Renal cortex interstitium (tissue), 3 donors: ENCODE results near the gene KIF23. TPM values are rescaled to one million over a fixed set of nuclear protein-coding genes. Genes with fewer than 3 reads are reported as not detected.

Experiments
- polyA plus RNA-seq, 3 donors: library from polyadenylated mRNA; unstranded; fragments of 120-200 nt; gene quantifications; one replicate each; pipeline ENCODE4 v1.2.1, GENCODE V29; 2013; ENCODE audit not compliant: insufficient read length in 3 of 3

The KIF23 gene
- polyA plus RNA-seq, 3 donors, result 35.1 to 41.3 (median 40.0) TPM

Other genes starting within 250 kb of the KIF23 start
- 10 to 100 TPM; 24.9 to 36.2 (median 27.0) TPM for gene PAQR5, start 115.4 kb upstream of the KIF23 start, polyA plus RNA-seq
- 1,000 to 10,000 TPM; 1,224 to 1,896 (median 1,665) TPM for gene RPLP1, start 38.5 kb downstream of the KIF23 start, polyA plus RNA-seq